ENCODE measurements around the gene RFNG.

RFNG gene, protein sequence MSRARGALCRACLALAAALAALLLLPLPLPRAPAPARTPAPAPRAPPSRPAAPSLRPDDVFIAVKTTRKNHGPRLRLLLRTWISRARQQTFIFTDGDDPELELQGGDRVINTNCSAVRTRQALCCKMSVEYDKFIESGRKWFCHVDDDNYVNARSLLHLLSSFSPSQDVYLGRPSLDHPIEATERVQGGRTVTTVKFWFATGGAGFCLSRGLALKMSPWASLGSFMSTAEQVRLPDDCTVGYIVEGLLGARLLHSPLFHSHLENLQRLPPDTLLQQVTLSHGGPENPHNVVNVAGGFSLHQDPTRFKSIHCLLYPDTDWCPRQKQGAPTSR

DNA sequence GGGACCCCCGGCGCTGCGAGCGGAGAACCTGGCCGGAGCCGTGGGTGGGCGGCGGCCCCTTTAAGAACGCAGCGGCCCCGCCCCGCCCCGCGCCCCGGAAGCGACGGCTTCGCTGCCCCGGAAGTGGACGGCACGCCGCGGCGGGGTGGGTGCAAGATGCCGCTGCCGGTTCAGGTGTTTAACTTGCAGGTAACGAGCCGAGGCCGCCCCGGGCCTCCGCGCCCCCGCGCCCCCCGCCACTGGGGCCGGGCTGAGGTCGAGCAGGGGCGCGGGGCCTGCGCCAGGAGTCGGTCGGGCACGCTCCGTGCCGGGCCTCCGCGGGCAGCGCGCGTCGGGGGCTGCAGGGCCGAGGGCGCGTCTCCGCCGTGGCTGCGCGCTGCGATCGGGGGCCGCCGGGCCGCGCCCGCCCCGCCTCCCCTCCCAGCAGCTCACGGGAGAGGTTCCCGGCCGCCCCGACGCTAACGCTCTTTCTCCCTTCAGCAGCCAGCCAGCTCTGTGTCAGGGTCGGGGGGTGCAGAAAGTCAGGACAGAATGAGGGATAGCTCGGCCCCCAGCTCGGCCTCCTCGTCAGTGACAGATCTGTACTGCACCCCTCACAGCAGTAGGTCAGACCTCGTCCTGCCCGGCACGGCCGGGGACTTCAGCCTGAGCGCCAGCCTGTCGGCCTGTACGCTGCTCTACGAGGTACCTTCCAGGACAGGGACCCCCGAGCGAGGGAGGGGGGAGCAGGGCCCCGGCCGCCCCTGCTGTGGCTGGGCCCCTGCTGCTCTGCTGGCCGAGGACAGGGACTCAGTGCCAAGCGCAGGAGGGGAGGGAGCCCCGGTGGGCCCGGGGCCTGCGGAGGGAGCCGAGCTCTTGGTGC lies at the start of gene RFNG, which contains the start of gene GPS1:
RFNG (minus strand) TSS at position 36 of the 862 bp plus-strand sequence. CDS start 45 bp downstream, outside the sequence.
GPS1 (plus strand) TSS at position 123 of the 862 bp plus-strand sequence; CDS start at position 157, 34 bp downstream.
- FAIRE-seq (peak; percentile 59), DNase-seq (ENCODE audit: extremely low spot score, insufficient read length, low read depth) (peak; percentile 87)

DNA sequence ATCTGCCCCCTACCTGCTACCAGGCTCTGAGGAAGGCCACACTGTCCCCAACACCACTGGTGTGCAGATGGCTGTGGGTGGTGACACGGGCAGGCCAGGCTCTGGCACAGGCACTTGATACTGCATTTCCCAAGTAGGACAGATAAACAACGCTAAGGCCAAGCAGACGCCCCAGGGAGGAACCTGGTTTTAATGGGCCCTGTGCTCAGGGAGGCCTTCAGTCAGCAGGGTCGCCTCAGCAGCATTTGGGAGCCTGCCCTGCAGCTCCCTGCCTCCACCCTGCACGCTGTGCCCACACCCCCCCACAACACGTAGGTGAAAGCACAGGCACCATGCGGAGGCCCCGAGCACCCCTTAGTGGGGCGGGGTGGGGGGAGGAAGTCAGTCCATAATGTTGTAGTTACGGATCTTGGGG lies 49.7 kb upstream of the RFNG start:
- FAIRE-seq: no peak
- DNase-seq (ENCODE audit: extremely low spot score, insufficient read length, low read depth): no peak

DNA sequence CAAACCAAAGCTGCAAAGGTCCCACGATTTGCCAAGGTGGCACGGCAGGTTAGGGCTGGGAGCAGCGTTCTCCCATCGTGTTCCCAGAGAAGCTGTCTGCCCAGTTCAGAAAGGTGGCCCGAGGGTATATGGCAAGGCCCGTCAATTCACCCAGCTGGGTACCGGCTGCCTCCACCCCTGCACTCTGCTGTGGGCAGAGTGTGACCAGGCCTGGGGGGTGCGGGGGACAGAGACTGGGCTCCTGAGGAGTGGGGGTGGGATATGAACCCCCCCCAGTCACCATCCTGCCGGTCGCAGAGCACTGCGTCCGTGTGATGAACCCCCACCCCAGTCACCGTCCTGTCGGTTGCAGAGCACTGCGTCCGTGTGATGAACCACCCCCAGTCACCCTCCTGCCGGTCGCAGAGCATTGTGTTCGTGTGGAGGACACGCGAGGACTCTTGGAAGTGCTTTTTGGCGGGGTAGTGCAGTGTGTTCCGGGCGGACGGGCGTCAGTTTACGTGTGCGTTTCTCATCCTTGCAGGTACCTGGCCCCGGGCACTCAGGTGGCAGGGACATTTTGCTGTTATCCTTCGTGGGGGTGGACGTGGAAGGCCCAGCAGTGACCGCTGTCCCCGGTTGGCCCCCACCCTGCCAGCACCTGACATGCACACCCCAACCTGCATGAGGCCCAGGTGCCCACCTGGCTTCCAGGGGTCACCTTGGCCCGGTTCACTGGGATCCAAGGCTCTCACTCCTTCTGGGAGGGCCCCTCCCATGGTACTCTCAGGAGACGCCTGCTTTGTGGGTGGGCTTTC lies 49.1 kb upstream of the RFNG start:
- no peak for DNase-seq (ENCODE audit: extremely low spot score, insufficient read length, low read depth)
- FAIRE-seq: no peak

DNA sequence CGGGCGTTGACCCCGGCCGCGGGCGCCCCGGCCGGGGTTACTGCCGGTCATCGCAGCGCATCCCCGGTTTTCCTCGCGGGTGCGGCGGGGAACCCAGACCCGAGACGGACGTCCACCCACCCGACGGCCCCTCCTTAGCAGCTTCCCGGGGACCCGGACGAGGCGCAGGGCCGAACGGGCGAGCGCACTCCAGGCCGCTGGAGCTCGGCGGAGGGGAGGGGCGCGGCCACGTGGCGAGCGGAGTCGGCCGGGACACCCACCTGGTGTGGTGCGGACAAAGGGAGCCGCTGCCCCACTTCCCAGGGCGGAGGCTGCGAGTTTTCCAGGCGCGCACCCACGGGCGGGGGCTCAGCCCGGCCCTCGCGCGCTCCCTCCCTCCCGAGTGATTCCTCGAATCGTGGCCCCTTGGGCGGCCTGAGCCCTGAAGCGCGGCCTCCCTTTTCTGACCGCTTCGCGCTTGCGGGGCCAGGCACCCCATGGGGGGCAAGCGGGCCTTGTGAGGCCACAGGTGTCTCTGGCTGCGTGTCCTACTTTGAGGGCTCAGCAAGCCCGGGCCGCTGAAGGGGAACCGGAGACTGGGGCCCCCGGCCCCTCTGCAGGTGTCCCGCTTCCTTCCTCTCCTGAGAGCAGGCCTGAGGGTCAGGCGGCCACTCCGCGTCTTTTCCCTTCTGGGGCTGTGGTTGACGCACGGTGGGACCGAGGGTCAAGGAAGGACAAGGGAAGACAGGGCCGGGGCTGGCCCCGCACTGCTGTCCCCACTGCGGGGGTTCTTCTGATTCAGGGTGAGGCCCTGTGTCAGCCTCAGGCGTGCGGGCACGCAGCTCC lies 47.5 kb upstream of the RFNG start:
- no peak for DNase-seq (ENCODE audit: extremely low spot score, insufficient read length, low read depth)
- FAIRE-seq: no peak

DNA sequence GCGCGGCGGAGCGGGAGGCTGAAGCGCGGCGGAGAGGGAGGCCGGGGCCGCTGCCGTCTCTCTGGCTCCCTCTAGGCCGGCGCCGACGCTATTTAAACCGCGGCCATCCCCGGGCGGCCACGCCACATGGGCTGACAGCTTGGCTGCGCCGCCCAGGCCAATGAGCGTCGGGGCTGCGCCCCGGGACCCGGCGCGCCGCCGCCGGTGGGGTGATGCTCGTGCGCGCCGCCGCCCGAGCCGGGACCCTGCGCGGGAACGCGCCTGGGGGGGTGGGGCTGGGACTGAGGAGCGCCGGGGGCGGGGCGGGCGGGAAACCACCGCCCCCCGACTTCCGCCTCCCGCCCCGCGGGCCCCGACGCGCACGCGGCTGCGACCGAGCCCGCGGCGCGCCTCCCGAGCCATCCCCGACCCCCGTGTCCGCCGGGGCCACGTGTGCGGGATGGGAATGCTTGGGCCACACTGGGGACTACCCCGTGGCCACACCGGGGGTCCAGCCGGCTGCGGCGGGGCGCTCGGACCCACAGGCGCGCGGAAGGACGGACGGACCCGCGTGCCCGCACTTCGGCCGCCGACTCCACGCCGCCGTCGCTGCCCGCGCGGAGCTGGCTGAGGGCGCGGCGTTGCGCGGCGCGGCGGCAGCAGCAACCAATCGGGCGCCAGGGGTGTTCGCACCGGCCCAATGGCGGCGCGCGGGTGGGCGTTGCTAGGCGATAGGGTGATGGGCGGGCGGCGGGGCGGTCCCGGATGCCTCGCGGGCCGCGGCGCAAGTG lies 46.7 kb upstream of the RFNG start, which contains the start of gene FASN:
FASN (minus strand) TSS at position 68 of the 770 bp plus-strand sequence. CDS start 1,791 bp downstream, outside the sequence.
- FAIRE-seq (peak; percentile 92), DNase-seq (ENCODE audit: extremely low spot score, insufficient read length, low read depth) (peak; percentile 100)

DNA sequence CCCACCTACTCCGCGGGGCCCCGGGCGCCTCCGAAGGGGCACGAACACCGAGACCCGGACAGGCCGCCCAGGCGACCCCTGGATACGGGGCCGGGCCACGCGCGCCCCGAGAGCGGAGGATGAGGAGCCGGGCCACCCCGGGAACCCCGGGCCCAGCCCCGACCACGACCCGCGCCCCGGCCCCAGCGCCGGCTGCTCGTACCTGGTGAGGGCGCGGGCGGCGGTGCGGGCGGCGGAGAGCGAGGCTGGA lies 46.2 kb upstream of the RFNG start:
- FAIRE-seq (no peak), DNase-seq (ENCODE audit: extremely low spot score, insufficient read length, low read depth) (no peak)

DNA sequence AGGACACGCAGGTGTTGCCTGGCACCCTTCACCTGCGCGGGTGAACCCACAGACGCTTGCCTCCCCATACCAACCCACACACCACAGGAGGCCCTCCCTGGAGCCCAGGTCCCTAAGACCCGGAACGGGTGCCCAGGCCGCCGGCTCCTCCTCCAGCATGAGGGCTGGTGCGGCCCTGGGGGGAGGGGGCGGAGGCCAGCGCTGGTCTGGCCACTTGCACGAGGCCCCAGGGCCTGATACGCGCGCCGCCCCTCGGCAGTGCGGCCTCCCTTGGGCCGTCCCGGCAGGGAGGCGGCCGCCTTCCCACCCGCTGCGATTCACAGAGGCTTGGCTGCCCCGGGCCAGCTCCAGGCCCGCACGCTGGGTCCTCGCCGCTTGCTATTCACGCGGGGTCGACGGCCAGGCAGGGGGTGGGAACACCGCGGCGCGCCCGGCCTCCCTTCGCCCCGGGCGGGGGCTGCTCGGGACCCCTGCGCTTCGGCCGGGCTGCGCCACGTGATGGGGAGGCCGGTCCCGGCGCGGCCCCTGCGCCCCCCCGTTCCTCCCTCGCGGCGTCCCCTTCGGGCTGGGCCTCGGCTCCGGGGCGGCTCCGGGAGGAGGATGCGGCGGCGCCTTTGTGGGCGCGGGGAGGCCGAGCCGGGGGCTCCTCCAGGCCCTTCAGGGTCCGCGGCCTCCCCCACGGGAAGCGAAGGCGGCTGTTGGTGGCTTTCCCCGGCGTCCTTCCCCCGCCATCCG lies 45.7 kb upstream of the RFNG start:
- FAIRE-seq (no peak), DNase-seq (ENCODE audit: extremely low spot score, insufficient read length, low read depth) (no peak)

DNA sequence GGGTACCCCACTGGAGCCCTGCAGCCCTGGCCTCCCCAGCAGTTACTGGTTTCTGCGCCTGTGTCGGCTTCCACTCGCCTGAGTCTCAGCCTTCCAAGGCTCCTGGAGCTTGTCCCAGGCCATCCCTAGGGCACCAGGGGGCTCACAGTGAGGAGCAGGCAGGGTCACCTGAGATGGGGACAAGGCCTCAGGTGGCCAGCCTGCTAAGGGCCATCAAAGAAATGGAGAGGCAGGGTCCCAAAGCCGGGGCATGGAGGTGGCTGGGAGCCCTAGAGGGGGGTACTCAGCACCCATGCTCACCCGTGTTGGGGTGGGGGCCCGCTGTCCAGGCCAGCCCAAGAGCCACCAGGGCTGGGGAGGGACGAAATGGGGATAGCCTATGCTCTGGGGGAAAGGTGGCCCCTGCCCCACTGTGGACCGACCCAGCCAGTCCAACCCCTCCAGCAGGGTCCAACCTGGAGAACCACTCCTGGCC lies 45.1 kb upstream of the RFNG start:
- FAIRE-seq: no peak

DNA sequence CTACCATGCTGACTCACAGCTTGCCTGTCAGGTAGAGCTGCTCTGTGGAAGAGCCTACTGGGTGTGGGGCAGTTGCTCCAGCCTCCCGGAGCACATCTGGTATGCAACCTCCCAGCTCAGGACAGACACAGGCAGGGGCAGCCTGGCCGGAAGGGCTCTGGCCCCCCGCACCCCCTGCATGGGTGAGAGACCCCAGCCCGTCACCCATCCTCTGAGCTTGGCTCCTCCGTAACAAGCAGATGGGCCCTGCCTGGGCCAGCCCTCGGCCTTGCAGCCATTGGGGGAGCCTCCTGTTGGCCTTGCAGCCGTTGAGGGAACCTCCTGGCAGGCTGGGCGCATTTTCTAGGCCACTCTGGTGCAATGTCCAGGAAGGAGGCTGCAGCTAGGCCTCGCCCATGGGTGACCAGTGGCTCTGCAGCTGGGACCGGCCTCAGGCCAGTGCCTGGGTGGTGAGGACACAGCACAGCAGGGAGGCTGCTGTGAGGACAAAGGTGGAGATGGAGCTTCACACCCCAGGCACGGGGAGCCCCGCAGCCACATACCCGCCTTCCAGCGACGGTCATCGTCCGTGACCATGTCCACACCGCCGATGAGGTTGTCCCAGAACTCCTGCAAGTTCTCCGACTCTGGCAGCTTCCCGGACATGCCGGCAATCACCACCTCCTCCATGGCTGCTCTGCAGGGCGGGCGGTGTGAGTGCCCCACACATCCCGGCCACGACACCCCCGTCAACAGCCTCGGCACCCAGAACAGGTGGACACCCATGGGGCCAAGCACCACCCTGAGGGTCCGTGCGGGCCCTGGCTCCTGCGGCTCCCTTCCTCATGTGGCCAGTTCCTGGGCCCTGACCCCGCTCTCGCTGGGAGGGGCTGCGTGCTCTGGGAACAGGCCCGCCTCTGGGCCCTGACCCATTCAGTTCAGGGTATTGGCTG lies 44.4 kb upstream of the RFNG start:
- FAIRE-seq (no peak), DNase-seq (ENCODE audit: extremely low spot score, insufficient read length, low read depth) (no peak)

More for the DNA sequence above, 45.1 kb upstream of the RFNG start:
- DNase-seq (ENCODE audit: extremely low spot score, insufficient read length, low read depth): no peak

DNA sequence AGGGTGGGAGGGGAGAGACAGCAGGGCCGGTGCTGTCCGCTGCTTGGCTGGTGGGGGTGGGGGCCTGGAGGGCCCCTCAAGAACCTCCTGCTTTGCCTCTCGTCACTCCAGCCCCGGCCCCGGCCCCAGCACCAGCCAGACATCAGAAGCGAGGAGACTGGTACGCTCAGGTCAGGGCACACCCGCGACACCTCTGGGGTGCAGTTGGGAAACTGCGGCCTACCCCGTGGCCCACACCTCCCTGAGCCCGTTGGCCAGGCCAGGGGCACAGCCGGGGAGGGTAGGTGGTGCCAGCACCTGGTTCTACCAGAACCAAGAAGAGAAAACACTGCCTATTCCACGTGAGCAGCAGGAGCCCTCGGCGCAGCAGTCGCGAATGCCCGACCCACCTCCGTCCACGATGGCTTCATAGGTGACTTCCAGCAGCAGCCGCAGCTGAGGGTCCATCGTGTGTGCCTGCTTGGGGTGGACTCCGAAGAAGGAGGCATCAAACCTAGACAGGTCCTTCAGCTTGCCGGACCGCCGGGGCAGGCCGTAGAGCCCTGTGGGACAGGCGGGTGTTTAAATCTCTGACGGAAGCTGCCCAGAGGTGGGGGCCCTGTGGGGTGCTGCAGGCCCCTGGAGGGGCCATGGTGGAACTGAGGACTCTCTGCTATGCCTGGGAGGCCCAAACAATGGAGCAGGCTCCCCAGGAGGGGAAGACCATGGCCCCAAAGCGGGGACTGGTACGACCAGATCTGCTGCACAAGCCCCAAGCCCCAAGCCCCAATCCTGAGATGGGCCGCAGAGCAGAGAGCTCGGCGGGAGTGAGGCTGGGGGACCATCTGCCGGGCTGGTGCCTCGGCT lies 43.5 kb upstream of the RFNG start:
- DNase-seq (ENCODE audit: extremely low spot score, insufficient read length, low read depth) (no peak), FAIRE-seq (no peak)

DNA sequence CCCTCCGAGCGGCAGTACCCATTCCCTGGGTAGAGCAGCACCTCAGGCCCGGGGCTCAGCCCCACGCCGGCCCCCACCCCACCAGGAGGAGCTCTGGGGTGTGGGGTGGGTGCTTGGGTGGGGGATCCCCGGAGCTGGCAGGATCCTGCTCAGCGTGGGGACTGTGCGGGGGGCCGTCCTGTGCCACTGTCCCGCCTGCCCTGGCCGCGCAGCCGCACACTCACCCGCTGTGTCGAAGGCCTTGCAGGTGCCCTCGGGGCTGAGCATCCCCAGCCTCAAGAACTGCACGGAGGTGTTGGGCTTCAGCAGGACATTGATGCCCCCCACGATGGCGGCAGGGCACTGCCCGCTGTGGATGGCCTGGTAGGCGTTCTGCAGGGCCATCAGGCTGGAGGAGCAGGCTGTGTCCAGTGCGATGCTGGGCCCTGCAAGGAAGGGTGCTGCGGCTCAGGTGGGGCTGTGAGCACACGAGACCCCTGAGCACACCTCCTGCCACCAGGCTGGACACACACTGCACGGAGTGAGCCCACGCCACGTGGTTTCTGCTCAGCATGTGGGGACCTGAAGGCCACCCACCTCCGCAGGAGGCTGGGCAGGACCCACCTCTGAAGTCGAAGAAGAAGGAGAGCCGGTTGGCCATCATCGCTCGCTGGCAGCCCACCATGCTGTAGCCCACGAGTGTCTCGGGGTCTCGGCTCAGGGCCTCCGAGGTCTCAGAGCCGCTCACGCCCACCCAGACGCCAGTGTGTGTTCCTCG lies 41.6 kb upstream of the RFNG start:
- FAIRE-seq (no peak), DNase-seq (ENCODE audit: extremely low spot score, insufficient read length, low read depth) (no peak)

DNA sequence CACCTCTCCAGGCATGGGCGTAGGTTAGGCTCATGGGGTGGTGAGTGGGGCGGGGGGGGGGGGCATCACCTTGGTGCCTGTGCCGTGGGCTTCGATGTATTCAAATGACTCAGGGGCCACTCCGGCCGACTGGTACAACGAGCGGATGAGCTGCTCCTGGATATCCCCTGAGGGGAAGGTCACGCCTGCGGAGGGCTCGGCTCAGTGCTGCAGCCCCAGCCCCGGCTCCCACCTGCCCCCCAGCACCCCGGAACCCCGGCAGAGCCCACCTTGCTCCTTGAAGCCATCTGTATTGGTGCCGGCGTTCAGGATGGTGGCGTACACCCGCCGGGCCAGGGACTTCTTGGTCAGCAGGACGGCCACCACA lies 41.0 kb upstream of the RFNG start:
- FAIRE-seq: no peak

DNA sequence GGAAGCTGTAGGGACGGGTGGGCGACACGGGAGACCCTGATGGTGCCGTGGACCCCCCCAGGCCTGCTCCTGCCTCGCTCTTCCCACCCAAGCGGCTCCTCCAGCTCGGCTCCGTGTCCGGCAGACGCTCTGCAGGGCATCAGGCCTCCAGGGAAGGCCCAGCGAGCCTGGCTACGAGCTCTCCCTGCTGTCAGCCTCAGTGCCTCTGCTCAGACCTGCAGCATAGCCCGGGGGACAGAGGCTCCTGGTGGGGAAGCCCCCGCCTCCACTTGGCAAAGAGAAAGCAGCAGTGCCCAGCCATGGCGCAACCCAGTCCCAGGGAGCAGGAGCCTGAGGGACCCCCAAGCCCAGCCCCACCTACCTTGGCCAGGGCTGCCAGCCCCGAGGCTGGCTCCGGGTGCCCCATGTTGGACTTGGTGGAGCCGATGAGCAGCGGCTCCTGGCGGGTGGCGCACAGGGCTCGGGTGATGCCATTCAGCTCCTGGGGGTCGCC lies 40.5 kb upstream of the RFNG start:
- DNase-seq (ENCODE audit: extremely low spot score, insufficient read length, low read depth) (no peak), FAIRE-seq (no peak)

More for the DNA sequence above, 41.0 kb upstream of the RFNG start:
- no peak for DNase-seq (ENCODE audit: extremely low spot score, insufficient read length, low read depth)

DNA sequence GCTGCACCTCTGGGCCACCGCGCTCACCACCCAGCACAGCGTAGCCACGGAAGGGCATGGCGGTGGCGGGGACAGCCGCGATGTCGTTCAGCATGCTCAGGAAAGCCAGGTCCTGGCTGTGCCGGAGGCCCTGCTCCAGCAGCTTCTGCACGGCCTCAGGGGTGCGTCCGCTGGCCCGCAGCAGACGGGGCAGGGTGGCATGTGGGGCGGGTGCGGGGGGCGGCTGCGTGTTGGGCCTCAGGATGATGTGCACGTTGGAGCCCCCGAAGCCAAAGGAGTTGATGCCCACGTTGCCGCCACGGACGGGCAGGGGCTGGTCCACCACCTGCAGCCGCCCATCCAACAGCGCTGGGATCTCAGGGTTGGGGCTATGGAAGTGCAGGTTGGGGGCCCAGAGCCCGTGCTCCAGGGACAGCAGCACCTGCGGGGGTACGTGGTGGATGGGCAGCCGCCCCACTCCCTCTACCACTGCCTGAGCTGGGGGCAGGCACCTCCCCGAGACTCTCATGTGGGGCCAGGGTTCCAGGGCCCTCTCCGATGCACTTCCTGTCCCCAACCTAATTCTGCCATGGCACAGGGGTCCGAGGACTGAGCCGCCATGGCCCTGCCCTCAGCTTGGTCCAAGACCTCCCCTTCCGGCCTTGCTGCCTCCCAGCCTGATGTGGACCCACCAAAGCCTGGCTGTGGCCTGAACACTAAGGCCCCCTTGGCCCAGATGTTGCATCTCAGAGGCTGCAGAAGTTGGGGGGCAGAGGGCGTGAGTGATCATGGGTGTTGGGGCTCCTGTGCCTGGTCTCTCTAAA lies 39.9 kb upstream of the RFNG start:
- FAIRE-seq (no peak), DNase-seq (ENCODE audit: extremely low spot score, insufficient read length, low read depth) (no peak)

All from GM18507 (cell line).